K562 (cell line): ENCODE data around the gene SYNGR3. TPM values are rescaled to one million over a fixed set of nuclear protein-coding genes. Genes with fewer than 3 reads are reported as not detected.

Experiments used
- ATF3 ChIP-seq, 2 experiments: fragments of 450-650 bp in 1 of 2; sonication (generic) in 1 of 2; formaldehyde crosslinking in 1 of 2; IDR thresholded peaks in 1 of 2; conservative IDR thresholded peaks in 1 of 2; 2 replicates each; pipeline versions ENCODE4 v1.6.1 to v1.8.1; 2016 to 2023; ENCODE audit warnings: mild to moderate bottlenecking in 2 of 2, moderate library complexity in 2 of 2, inconsistent platforms in 1 of 2, missing genetic modification reagents in 1 of 2
- CREB3 ChIP-seq: fragments of 450-650 bp; conservative IDR thresholded peaks from 2 replicates; pipeline ENCODE4 v1.6.1; 2016; ENCODE audit warnings: missing genetic modification characterization, low read depth, mild to moderate bottlenecking, missing compliant biosample characterization, moderate library complexity
- DEAF1 ChIP-seq: fragments of 450-650 bp; formaldehyde crosslinking; IDR thresholded peaks from 2 replicates; pipeline ENCODE4 v1.4.0; 2020; ENCODE audit warnings: mild to moderate bottlenecking, moderate library complexity
- MBD2 ChIP-seq: sonication (generic); IDR thresholded peaks from 2 replicates; pipeline ENCODE4 v1.6.1; 2016; ENCODE audit warnings: low read depth, borderline replicate concordance
- MTA1 ChIP-seq: fragments of 450-650 bp; IDR thresholded peaks from 2 replicates; pipeline ENCODE4 v1.6.1; 2017; ENCODE audit warnings: borderline replicate concordance
- OTX1 ChIP-seq: fragments of 450-650 bp; formaldehyde crosslinking; IDR thresholded peaks from 2 replicates; pipeline ENCODE4 v1.4.0; 2022; ENCODE audit warnings: mild to moderate bottlenecking
- TEAD1 ChIP-seq, 2 experiments: fragments of 450-650 bp in 1 of 2; sonication (generic) in 1 of 2; formaldehyde crosslinking; IDR thresholded peaks; 2 replicates each; pipeline versions ENCODE4 v1.4.0 to v1.8.0; 2020 to 2022; ENCODE audit warnings: mild to moderate bottlenecking in 2 of 2, missing genetic modification reagents in 1 of 2
- ZBTB8A ChIP-seq: fragments of 450-650 bp; IDR thresholded peaks from 2 replicates; pipeline ENCODE4 v1.6.1; 2018; ENCODE audit warnings: mild to moderate bottlenecking, moderate library complexity; ENCODE audit not compliant: partially characterized antibody
- ZNF318 ChIP-seq, 2 experiments: fragments of 450-650 bp; IDR thresholded peaks; 2 replicates each; pipeline ENCODE4 v1.6.1; 2016; ENCODE audit warnings: mild to moderate bottlenecking in 2 of 2, borderline replicate concordance in 1 of 2, low read depth in 1 of 2, moderate library complexity in 1 of 2
- ZNF639 ChIP-seq, 2 experiments: fragments of 200-800 bp in 1 of 2; sonication (Bioruptor generic) in 1 of 2; sonication (generic) in 1 of 2; formaldehyde crosslinking in 1 of 2; IDR thresholded peaks in 1 of 2; conservative IDR thresholded peaks in 1 of 2; 2 replicates each; pipeline versions ENCODE4 v1.5.0 to v1.6.1; 2016 to 2020; ENCODE audit warnings: missing compliant biosample characterization in 1 of 2, missing genetic modification characterization in 1 of 2, missing genetic modification reagents in 1 of 2
- ZNF668 ChIP-seq: fragments of 250-450 bp; sonication (Bioruptor Pico); IDR thresholded peaks from 2 replicates; pipeline ENCODE4 v1.8.0; 2022; ENCODE audit warnings: mild to moderate bottlenecking, inconsistent platforms
- polyA plus RNA-seq, 8 experiments: library from polyadenylated mRNA; depleted of rRNA in 4 of 8; stranded (reverse) in 5 of 8; unstranded in 3 of 8; fragments of >200 nt; fragmentation: Nextera tagmentation in 2 of 8; fragmentation: Illumina TruSeq in 1 of 8; extraction: Ambion mirVana in 2 of 8; extraction: Trizol in 1 of 8; gene quantifications; 2 replicates each; pipeline versions ENCODE4 v1.2.1 to v1.2.3, GENCODE V29; 2011 to 2014; ENCODE audit warnings: inconsistent platforms in 1 of 8, missing spikeins in 1 of 8
- total RNA-seq, 7 experiments: library from RNA; depleted of rRNA in 6 of 7; stranded (reverse); fragments of >200 nt in 6 of 7; fragmentation: Illumina TruSeq in 2 of 7; extraction: Trizol in 2 of 7; gene quantifications; 2 replicates each; pipeline versions ENCODE4 v1.2.1 to v1.2.3, GENCODE V29; 2011 to 2021; ENCODE audit warnings: low replicate concordance in 1 of 7

Gene SYNGR3
- total and polyA plus RNA-seq, 9 of the 15 experiments (the other 6 are each of a cell fraction or from before 2014, with no cell fraction given) = 3.7 to 69.2 (median 36.3) TPM

GRCh38 chr16:2032285-2033056 is 42.7 kb downstream of the SYNGR3 start (continued):
- no peak for TF ChIP-seq ZNF318 (IDR thresholded peaks at IDR 0.05; ENCODE audit: borderline replicate concordance in 1 of 2, low read depth in 1 of 2)
- TF ChIP-seq ATF3 (IDR thresholded peaks at IDR 0.05) = peak; percentile 68
- TF ChIP-seq ATF3 (CRISPR knock-in tag; conservative IDR thresholded peaks at IDR 0.05) = no peak
- TF ChIP-seq ZNF668 = no peak
- no peak for TF ChIP-seq ZNF639 (CRISPR knock-in tag; conservative IDR thresholded peaks at IDR 0.05 in 1 of 2, IDR thresholded peaks at IDR 0.05 in 1 of 2)
- no peak for TF ChIP-seq ZBTB8A
- no peak for TF ChIP-seq CREB3 (tag)
- TF ChIP-seq MTA1 = no peak
- TF ChIP-seq DEAF1 (CRISPR knock-in tag) = no peak
- no peak for TF ChIP-seq TEAD1 (CRISPR knock-in tag; IDR thresholded peaks at IDR 0.05)
- no peak for TF ChIP-seq OTX1 (CRISPR knock-in tag)
- TF ChIP-seq MBD2 = no peak
